HFF-Myc (cell line): ENCODE measurements around the gene GDPD5.

Experiments
- DNase-seq: peaks from one replicate; pipeline ENCODE4 v3.0.0-alpha.2; 2011; ENCODE audit warnings: low read depth; ENCODE audit errors: extremely low read depth
- H3K4me3 ChIP-seq: replicated peaks from 2 replicates; pipeline ENCODE4 v1.5.1; 2011; ENCODE audit warnings: low read depth, mild to moderate bottlenecking, control low read depth, low read length
- TF ChIP-seq, protein P1 (sequence below): IDR thresholded peaks from 2 replicates; pipeline ENCODE4 v1.5.1; 2012; ENCODE audit warnings: mild to moderate bottlenecking, low read depth, low read length, control low read depth; ENCODE audit errors: missing control alignments

Gene GDPD5

GRCh38 chr11:75403983-75404658 is 121.6 kb downstream of the GDPD5 start:
- TF ChIP-seq, protein P1, sequence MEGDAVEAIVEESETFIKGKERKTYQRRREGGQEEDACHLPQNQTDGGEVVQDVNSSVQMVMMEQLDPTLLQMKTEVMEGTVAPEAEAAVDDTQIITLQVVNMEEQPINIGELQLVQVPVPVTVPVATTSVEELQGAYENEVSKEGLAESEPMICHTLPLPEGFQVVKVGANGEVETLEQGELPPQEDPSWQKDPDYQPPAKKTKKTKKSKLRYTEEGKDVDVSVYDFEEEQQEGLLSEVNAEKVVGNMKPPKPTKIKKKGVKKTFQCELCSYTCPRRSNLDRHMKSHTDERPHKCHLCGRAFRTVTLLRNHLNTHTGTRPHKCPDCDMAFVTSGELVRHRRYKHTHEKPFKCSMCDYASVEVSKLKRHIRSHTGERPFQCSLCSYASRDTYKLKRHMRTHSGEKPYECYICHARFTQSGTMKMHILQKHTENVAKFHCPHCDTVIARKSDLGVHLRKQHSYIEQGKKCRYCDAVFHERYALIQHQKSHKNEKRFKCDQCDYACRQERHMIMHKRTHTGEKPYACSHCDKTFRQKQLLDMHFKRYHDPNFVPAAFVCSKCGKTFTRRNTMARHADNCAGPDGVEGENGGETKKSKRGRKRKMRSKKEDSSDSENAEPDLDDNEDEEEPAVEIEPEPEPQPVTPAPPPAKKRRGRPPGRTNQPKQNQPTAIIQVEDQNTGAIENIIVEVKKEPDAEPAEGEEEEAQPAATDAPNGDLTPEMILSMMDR, result no peak
- peak overlapping the region; percentile 96 for H3K4me3 ChIP-seq
- no peak for DNase-seq

DNA sequence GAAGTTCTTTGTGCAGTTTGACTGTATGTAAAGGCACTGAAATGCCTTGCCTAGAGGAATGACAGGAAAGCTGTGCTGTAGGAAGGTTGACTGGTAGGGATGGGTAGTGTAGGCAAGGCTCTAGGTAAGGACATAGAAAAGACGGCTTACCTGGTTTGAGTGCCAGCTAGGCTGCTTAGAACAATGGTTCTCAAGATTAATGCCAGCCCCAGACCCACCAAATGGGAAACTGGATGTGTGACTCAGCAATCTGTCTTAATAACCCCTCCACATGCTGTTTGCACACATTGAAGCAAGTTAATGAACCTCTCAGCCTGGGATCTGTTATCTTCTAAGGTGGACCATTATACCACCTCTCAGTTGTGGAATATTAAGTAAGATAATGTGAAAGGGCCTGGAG is 122.7 kb downstream of the GDPD5 start:
- DNase-seq, result no peak
- TF ChIP-seq, protein P1, result no peak
- H3K4me3 ChIP-seq, result peak overlapping the region; percentile 96

- peak overlapping the region; percentile 96 for H3K4me3 ChIP-seq
- DNase-seq, result no peak
- TF ChIP-seq, protein P1, result peak; percentile 13
Measured at GRCh38 chr11:75402002-75402773, 123.6 kb downstream of the GDPD5 start.

GRCh38 chr11:75400146-75400865 is 125.4 kb downstream of the GDPD5 start:
- H3K4me3 ChIP-seq, result peak overlapping the region; percentile 96
- TF ChIP-seq, protein P1, result no peak
- DNase-seq, result no peak

- peak within 1 kb of the TSS; percentile 96 for H3K4me3 ChIP-seq
- peak; percentile 75 for DNase-seq
- TF ChIP-seq, protein P1, result no peak
Measured at GRCh38 chr11:75399344-75400145, 126.2 kb downstream of the GDPD5 start, which contains the start of gene RPS3. RPS3 (plus strand) TSS chr11:75399518; CDS start chr11:75399548, 30 bp downstream.

- H3K4me3 ChIP-seq, result no peak overlapping the region; the same call in 1 of the 2 replicates
- no peak for DNase-seq
- TF ChIP-seq, protein P1, result no peak
Measured at GRCh38 chr11:75398906-75399305, 126.8 kb downstream of the GDPD5 start.
